A549 treated with Mapracorat at 1 μM for 4 hours (cell line): ENCODE results near the gene ZDHHC9. TPM values are rescaled to one million over a fixed set of nuclear protein-coding genes. Genes with fewer than 3 reads are reported as not detected.

Experiments
- total RNA-seq: library from RNA; stranded (reverse); fragments of 200-300 nt; extraction: Qiagen RNA extraction; gene quantifications from 5 replicates; pipeline ENCODE4 v1.2.3, GENCODE V29; 2022

The ZDHHC9 gene
- 48.5 to 55.4 TPM (median 51.5 TPM) in 5 replicates for total RNA-seq

DNA sequence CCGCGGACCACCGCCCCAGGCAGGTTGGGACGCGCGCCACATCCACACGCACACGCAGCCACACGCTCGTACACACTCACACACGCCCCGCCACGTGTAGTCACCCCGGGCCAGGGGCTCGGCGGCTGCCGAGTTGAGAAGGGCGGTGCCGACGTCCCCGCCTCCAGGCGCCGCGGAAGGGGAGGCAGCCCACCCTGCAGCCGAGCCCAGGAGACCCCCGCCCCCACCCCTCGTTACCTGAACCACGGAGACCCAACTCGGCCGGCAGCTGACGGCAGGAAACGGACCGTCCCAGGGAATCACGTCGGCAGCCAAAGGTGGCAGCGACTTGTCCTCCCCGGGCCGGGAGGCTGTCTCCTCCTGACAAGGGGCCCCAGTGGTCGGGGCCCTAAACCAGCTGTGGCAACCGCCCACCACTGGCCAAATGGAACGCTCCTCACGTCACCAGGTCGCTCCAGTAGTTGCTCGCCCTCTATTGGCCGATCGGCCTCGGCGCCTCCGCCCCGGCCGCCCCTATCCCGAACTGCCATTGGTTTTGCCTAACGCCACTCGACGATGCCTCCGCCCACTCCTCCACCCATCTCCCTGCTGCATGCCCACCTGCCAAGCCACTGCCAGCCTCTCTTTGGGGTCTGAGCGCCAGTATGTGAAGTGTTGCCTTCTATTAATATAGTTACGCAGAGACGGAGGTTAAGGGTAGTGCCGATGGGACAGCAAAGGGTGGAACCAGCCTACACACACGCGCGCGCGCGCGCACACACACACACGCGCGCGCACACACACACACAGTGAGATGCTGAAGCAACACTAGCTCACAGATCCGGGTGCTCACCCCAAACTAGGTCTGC, at the start of gene ZDHHC9:
Gene ZDHHC9 (minus strand): TSS at position 428 of the 848 bp plus-strand sequence. CDS start 1,941 bp downstream, outside the sequence.

DNA sequence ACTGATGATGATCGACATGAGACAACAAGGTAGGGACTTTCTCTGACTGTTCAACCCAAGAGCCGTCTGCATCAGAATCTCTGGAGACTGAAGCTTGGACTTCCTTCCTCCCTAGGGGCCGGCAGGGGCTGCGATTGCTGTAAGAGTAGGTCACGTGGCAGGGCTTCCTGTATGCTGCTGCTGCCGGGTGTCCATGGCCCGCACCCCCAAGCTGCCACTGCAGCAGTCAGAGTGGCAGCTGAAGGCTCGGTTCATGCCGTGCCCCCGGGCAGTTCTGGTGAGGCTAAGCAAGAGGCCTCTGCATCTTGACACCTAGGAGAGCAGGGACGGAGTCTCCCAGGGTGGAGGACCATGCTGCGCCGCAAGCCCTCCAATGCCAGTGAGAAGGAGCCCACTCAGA, 63.9 kb downstream of the ZDHHC9 start, which contains the start of gene SASH3:
Gene SASH3 (plus strand): TSS at position 203 of the 400 bp plus-strand sequence. CDS start 149 bp downstream, at position 352.

Other genes with a start within 250 kb of the ZDHHC9 start
- 0.76 to 1.1 TPM (median 0.88 TPM) in 5 replicates for gene APLN, start 188.9 kb downstream of the ZDHHC9 start, total RNA-seq
- not detected in 5 replicates for gene XPNPEP2, start 104.9 kb downstream of the ZDHHC9 start, total RNA-seq
- not detected in 5 replicates for gene SASH3, start 63.9 kb downstream of the ZDHHC9 start, total RNA-seq
- 42.1 to 54.6 TPM (median 42.8 TPM) in 5 replicates for gene UTP14A, start 62.3 kb upstream of the ZDHHC9 start, total RNA-seq
- gene BCORL1, start 138.7 kb upstream of the ZDHHC9 start, total RNA-seq: 7.2 to 12.3 TPM (median 10.0 TPM) in 5 replicates